ENCODE results near the gene SNX30.

Gene SNX30

DNA sequence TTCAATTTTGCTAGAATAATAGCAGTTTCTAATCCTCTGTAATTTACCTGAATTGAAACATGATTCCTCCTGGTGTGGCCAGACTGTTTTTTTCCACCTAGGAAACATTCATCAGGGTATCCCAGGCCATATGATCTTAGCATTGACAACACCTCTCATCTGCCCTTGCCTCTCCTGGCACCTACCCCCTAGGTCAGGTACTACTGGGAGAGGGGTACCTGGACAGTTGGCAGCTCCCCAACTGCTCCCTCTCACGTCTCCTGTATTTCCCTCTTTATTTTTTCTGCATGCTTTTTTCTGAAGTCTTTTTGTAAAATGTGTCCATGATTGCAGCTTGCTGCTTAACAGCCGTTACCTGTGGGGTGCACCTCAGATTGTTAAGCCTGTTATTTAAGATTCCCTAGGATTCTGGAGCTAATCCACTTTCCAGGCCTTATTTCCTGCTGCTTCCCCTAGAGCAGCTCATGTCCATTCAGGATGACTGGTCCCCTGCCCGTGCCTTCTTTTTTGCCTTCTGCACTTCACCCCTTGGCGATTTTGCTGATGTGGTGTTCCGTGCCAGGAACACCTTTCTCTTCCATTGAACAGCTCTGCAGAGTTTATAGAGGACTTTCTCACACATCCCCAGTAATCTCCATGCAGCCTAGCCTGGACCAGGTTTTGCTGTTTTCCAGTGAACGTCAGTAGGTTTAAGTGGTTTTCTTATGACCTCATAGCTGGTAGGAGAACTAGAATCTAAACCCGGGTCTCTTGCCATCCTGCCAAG, 33.6 kb downstream of the SNX30 start:
- DNase-seq: peak; percentile 17

DNA sequence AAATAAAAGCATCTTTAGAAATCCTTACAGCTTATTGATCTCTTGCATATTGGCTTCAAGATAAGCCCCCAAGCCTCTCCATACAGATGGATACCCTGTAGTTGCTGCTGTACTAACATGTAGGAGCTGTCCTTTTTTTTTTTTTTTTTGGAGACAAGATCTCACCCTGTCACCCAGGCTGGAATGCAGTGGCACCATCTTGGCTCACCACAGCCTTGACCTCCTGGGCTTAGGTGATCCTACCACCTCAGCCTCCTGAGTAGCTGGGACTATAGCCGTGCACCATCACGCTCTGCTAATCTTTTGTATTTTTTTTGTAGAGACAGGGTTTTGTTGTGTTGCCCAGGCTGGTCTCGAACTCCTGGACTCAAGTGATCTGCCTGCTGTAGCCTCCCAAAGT, 35.4 kb downstream of the SNX30 start:
- no peak for DNase-seq

DNA sequence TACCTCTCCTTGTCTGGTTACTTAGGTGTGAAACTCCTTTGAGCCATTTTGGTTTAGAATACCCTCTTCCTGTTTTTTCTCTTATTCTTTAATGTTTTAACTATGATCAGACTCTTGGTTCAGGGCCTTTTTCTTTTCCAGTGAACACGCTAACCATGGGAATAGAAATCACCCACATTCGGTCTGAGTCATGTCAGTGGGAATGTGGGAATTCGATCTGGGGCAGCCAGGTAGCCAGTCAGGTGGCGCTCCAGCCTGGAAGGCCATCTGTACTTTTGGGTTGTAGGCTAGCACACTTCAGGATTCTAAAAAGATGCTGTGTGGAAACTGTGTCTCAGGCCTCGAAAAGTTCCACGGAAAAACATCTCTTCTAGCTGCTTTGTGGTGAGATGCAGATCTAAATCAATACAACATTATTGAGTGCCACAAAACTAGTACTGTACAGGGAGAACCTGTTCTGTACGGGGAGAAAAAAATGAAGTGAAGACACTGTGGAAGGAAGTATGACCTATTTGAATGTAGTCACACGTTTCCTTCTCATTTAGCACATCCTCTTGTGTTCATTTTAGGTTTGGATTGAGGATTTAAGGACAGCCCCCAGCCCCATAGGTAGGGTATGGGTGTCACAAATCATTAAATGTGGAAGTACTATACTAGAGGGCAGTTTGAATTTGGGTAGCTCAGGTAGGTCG, 36.4 kb downstream of the SNX30 start:
- no peak for DNase-seq

DNA sequence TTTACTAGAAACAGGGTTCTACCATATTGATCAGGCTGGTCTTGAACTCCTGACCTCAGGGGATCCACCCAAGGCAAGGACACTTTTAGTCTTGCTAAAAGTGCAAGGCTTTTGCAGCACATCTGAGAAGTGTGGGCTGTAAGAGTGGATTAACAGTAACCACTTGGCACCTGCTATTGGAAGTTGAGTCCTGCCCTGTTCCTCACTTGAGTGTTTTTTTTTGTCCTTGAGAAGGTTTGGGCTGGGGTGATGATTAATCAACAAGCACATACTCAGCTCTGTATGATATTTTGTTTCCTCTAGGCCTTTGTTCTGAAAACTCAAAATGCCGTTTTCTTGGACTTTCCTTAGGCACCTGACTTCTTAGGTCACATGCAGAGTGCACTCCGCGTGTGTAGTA, 37.4 kb downstream of the SNX30 start:
- no peak for DNase-seq

DNA sequence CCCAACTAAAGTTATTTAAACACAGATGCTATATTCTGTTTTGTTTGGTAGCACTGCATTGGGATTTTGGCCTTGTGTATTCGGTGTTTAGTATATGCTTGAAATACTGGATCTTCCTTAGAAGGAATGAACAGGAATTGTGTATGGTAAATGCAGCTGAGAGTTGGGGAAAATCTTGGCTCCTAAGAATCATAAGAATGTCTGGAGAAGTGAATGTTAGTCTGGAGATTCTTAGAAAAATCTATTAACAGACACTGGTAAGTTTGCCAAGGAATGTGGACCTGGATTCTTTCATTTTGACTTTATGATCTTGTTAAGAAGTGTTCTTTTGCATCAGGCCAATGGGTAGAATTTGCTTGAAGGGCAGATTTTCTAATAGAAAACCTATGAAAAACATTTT, 38.9 kb downstream of the SNX30 start:
- DNase-seq: peak; percentile 80

DNA sequence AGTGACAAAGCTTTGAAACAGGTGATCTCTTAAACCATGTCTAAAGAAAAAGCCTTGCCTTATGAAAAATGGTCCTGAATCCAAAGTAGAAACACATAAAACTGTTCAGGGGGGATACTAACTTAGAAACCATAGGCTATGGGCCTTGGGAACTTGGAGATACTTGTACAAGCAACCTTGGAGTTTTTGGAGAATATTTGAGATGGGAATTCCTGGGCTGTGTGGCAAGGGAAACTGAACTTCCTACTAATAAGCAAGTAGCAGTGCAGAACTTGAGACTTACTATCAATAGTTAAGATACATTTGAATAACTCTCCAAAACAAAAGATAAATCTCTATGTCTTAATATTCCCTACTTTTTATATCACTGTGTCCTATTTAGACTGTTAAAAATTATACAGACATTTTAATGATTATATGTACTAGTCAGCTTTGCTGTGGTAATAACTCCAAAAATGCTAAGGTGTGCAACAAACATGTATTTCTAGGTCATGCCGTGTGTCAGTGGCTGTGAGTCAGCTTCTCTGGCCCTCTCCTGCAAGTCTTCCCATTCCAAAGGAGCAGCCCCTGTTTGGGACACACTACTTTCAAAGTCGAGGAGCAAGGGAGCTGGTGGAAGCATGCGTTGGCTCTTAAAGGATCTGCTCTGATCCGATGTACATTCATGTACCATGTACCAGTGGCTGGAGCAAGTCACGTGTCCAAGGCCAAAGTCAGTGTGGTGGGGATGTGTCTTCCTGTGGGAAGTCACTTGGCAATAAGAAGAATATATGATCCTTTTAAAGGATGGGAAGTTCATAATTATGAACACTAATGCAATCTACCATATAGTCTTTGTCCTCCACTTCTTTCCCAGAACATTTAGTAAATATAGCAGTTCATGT, 39.6 kb downstream of the SNX30 start:
- DNase-seq: peak; percentile 27

DNA sequence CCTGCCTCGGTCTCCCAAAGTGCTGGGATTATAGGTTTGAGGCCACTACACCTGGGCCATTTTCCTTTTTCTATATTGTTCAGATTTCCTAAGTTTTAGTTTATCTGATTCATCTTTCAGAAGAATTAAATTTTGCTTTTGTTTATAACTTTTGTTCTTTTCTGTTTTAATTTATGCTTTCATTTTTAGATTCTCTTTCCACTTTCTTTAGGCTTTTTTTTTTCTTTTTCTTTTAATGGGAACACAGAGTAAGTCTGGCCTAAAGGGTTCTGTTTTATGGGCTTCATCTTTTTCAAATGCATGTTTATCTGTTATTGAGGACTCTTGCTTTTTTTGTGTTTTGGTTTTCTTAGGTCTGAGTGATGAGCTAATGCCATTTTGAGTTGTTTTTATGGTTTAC, 42.1 kb downstream of the SNX30 start:
- DNase-seq: no peak

DNA sequence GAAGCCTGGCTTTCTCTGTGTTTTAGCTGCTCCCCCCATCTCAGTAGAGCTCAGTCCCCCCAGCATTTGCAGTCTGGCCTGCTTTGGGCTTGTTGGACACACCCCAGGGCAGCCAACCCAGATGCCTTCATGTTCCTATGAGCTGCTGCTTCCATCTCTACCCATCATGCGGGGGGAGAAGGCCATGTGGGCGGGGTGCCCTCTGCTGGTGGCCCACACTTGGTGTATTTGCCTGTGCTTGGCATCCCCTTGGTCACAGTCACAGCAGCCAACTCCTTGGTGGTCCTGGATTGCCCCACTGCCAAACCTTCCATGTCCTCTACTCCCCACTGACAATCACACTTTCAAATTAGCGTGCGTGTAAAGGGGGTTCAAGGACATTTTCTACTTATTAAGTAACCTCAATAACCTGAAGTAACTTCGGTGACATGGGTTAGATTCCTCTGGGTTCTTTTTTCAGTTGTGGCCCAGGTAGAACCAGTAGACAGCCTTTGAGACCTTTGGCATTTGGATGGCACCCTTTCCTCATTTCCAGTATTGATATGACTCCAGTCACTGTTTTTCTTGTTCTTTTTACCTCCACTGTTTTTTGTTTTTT, 42.8 kb downstream of the SNX30 start:
- DNase-seq: peak; percentile 61

DNA sequence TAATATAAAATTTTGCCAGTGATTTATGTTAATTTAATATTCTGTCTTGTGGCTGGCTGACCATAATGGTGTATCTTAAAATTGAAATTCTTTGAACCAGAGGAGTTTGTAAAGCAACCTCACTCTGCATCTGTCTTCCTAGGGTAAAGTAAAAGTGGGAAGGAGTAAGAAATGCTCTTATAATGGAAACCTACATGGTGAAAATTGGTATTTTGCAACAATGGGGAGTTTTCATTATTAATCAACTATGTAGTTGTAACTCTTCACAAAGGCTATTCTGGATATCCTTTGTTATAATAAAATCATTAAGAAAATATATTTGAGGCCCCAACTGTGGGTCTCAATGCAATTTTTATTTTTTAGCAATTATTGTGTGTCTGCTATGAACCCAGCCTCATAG, 44.2 kb downstream of the SNX30 start:
- no peak for DNase-seq

DNA sequence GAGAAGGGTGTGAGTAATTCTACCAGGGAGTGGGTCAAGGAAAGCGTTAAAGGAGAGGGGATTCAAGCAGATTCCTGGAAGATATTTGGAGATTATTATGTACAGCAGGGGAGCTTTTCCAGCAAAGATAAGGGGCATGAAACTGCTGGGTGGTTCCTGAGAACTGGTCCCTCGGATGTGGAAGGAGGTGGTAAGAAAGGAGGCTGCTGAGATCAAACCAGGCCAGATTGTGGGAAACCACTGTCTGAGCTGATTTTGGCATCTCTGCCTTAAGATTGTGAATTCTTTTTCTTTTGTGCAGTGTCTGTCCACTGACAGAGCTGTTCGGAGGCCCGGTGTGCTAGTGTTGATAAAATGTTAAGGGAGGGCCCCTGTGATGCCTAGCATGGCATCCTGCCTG, 45.4 kb downstream of the SNX30 start:
- no peak for DNase-seq

DNA sequence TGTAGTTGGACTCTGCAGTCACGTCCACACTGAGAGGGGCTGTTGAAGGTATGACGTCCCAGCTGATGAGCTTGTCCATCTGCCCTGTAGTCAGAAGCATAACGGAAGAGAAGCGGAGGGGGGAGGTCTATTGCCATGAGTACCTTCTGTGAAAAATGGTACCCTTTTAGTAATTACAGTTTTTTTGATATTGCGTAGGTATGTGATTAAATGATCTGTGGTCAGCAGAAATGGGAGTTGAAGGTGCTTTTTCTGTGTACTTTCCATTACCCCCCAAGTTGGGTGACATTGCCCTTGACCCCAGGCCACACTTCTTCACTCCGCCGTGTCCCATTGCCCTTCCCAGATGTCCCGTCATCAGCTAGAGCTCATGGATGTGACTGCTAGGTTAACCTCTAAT, 45.9 kb downstream of the SNX30 start:
- DNase-seq: no peak

DNA sequence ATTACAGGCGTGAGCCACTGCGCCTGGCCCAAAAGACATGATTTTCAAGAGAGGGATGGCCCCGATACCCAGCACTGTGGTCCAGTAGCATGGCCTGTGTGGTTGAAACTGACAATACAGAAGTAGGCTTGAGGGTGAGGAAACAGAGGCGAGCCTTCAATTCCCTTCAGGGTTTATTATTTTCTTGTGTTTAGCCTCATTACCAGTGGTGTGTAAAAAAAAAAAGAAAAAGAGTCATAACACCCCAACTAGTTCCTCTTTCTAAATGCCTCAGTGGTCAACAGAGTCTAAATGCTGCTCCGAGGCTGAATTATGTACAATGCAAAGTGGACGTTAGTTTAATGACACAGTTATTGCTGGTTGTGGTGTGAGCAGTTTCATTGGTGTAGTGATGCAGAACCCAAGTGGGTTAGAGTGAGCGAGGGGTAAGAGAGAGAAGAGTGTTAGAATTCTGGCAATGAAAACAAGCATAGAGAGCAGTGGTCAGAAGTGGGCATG, 58.8 kb downstream of the SNX30 start:
- DNase-seq: no peak

DNA sequence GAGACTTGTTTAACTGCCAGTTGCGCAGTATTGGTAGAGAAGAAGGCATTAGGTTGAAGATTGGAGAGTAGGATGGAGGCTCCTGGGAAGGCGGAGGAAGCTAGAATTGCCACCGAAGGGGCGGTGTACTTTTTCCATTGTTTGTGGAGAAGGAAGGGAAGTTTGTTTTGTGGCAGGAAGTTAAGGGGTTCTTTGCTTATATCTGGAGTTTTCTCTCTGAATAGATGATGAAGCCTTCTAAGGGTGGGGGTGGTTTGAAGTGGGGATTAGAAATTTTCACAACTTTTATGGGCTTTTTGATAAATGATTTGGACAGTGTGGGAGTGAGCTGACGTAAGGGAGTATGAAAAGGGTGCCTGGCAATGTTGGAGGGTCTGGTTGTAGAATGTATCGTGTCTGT, 59.3 kb downstream of the SNX30 start:
- DNase-seq: no peak

DNA sequence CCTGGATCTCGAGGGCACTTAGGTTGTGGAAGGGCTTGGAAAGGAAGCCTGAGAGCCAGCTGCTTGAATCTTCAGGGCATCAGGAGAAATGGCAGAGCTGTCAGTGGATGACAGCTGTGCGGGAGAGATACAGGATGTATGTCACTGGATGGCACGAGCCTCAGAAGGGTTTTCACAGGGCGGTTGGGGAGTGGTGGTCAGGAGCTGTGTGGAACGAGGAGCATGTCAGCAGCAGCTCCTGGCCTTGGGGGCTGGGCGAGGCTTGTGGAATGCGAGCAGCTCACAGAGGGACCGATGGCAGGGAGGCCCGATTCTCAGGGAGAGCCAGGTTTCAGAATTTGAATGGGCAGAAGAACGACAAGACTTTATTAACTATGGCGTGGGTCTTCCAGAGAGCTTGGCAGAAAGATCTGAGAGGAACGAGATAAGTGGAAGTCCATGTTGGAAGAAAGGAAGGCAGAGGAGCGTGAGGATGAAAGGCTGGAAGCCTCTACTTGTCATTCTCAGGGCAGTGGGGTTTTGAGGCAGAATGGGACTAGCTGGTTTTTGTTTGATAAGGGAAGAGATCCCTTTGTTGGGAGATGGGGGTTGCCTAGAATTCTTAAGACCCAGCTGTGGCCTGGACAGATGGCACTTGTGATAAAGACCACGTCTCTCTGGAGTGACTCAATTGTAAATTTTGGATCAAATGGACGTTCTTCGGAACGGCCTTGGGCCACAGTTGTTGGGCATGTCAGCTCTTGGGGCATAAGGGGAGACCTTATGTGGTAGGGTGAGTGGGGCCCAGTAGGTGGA, 60.3 kb downstream of the SNX30 start:
- no peak for DNase-seq

DNA sequence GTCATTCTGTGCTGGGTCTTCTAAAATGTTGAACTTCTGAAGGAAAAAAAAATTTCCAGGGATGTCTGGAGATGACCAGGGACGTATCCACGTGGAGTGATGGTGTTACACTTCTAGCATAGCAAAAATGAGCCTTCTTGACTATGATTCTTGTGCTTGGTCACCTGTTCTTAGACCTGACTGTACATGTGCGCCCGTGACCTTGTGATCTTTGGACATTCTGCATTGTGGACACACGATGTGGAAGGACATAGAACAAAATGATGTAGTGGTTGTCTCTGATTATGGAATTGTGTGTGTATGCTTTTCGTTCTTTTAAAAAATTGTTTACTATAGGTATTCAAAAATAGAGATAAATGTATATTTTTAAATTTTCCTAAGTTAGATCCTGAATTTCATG, 61.0 kb downstream of the SNX30 start:
- DNase-seq: no peak

DNA sequence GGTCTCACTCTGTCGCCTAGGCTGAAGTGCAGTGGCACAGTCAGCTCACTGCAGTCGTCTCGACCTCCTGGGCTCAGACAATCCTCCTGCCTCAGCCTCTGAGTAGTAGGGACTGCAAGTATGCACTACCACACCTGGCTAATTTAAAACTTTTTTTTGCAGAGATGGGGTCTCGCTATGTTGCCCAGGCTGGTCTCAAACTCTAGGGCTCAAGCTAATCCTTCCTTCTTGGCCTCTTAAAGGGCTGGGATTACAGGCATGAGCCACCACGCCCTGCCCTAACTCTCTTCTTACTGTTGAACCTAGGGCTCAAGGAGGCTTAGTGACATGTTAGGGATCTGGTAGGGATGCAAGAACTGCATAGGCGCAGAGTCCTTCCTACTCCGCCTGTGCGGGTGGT, 65.3 kb downstream of the SNX30 start:
- no peak for DNase-seq

DNA sequence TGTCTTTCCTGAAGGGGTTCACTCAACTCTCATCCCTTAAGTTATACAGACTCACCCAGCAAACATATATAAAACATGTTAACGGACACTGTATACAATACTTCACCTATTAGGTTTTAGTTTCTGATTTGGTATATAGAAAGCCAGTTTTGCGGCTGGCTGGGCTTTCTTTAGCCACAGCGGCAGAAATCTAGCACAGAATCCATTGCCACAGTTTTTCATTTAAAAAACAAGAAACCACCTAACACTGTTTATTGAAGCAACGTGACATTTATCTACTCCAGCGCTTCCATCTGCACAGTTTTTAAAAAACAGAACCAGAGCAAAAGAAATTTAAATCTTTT, 67.3 kb downstream of the SNX30 start:
- no peak for DNase-seq

DNA sequence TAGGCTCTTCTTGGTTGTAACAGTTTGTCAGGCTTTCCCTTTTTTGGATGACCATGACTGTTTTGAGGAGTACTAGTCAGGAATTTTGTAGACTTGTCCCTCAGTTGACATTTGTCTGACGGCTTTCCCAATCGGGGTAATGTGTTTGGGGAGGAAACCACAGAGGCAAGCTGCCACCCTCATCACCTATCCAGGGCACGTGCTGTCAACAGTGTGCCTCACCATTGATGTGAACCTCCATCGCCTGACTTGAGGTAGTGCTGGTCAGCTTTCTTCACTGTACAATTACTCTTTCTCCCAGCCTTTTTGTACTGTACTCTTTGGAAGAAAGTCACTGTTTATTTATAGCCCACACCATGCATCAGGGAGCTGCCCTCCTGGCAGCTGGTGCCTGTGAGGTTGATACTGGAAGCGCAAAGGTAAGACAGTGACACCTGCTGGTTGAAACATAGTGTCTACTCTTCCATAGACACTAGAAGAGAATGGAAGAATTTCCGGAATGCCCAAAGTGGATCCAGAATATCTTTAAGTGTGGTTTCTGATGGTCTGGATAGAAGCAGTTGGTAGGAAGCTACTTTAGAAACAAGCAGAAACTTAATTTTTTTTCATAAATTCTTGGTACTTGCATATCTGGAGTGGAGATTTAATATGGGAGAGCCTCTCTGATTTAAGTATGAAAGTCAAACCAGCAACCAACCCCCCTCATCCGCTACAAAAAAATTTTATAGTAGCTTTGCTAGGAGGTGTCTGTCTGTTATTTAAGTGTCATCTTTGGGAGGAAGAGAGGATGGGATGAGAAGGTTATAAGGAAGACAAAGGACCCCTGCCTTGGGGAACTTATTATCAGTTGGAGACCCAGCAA, 69.3 kb downstream of the SNX30 start:
- peak; percentile 70 for DNase-seq

DNA sequence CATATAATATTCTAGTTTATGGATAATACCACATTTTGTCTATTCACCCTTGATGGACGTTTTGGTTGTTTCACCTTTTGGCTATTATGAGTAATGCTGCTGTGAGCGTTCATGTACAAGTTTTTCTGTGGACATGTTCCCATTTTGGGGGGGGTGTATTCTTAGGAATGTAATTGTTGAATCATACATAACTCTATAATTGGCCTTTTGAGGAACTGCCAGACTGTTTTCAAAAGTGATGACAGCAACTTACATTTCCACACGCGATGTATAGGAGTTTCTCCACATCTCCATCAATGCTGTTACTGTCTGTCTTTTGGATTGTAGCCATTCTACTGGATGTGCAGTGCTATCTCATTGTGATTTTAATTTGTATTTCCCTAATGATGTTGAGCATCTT, 70.3 kb downstream of the SNX30 start:
- peak; percentile 95 for DNase-seq

DNA sequence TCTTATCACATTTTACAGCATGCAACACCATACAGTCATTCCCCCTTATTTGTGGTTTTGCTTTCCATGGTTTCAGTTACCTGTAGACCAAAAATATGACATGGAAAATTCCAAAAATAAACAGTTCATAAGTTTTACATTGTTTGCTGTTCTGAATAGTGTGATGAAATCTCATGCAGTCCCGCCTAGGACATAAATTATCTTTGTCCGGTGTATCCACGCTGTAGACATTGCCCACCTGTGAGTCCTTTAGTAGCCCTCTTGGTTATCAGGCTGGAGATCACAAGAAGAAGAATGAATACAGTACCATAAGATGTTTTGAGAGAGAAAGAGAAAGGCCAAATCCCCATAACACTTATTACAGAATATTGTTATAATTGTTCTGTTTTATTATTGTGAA, 72.1 kb downstream of the SNX30 start:
- no peak for DNase-seq

DNA sequence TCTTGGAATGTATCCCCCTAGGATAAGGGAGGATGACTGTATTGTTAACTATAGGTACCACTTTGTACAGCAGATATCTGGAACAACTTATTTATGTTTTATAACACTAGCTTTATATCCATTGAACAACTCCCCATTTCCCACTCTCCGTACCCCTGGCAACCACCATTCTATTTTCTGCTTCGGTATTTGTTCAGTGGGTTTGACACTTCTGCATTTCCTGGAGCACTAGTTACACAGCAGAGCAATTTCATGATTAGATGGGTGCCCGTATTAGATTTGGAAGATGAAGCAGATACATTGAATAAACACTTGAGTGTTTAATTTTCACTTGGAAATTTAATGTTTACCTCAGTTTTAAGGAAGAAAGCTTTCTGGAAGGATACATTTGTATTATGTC, 72.7 kb downstream of the SNX30 start:
- DNase-seq: no peak

All from fibroblast of skin of right quadriceps (primary cell).